ENCODE measurements around the gene SLC41A3. TPM values are rescaled to one million over a fixed set of nuclear protein-coding genes. Genes with fewer than 3 reads are reported as not detected.
"Not testable (repeated sequence)": the region's sequence is repeated elsewhere in the genome, so short reads cannot be mapped to it uniquely, and the experiment has no call there.

The SLC41A3 gene
- total RNA-seq, 4 donors from 2014 or later, result 34.5 to 62.3 (median 37.9) TPM

DNA sequence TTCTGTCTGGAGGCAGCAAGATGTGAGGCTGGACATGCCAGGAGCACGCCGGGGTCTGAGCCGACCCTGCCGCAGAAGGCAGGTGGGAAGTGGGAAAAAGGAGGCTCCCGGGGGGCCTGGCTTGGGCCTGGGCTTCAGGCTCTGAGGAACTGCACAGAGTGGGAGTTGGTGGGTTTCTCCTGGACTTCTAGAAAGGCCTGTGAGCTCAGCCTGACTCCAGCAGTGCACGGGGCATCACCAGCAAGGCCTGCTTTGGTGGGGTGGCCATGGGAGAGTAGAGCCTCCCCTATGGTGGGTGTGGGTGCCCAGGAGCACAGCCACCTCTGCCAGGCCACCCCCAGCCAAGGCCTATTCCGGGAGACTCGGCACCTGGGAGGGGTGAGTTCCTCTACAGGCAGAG, 18.1 kb upstream of the SLC41A3 start:
- DNase-seq (ENCODE audit: low spot score) (no peak), ATAC-seq (ENCODE audit: low FRiP score) (no peak)
- TF ChIP-seq, protein P1, sequence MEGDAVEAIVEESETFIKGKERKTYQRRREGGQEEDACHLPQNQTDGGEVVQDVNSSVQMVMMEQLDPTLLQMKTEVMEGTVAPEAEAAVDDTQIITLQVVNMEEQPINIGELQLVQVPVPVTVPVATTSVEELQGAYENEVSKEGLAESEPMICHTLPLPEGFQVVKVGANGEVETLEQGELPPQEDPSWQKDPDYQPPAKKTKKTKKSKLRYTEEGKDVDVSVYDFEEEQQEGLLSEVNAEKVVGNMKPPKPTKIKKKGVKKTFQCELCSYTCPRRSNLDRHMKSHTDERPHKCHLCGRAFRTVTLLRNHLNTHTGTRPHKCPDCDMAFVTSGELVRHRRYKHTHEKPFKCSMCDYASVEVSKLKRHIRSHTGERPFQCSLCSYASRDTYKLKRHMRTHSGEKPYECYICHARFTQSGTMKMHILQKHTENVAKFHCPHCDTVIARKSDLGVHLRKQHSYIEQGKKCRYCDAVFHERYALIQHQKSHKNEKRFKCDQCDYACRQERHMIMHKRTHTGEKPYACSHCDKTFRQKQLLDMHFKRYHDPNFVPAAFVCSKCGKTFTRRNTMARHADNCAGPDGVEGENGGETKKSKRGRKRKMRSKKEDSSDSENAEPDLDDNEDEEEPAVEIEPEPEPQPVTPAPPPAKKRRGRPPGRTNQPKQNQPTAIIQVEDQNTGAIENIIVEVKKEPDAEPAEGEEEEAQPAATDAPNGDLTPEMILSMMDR (IDR thresholded peaks at IDR 0.05), result no peak

DNA sequence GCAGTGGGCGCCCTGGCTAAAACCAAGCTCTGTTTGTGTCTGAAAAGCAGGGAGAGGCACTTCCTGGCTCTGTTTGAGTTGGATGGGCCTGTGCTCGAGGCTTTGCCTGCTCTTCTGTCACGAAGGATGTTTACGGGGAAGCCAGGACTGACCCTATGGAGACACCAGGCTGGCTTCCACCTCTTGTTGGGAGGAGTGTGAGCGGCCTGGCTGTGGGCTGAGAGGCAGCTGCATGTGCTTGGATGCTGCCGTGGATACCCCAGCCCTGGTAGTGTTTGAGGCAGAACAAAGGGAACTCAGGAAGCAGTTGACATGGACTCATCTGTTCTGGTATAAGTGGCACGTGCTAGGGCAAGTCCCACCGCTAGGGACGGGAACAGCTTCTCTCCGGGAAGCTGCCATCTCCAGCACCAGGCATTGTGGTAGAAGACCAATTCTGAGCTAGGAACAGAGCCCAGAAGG, 17.6 kb upstream of the SLC41A3 start:
- DNase-seq (ENCODE audit: low spot score), result no peak
- TF ChIP-seq, protein P1 (IDR thresholded peaks at IDR 0.05), result no peak

DNA sequence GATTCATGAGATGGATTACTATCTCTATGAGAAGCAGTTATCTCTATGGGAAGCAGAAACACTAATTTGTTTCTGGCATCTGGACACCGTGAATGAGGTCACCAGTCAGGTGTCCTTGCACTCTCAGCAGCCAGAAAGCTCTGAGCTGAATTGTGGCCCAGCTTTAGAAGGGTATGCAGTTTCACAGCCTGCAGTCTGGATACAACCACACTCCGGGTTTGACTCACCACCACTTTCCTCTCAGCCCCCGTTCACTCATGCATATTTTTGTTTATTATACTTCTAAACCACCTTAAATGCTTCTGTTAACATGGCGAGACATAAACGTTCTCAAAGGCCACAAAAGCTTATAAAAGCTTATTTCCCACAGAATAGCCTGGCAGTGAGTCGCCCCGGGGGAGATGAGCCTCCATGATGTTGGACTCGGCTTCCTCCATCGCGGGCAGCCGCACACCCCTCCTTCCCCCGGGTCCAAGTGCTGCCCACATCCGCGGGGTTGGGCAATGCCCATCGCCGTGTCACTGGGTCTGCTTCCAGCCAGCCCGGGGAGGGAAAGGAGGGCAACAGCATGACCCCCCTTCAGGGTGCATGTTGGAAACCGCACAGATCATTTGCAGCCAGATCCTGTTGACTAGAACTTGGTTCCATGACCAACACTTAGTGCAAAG, 16.8 kb upstream of the SLC41A3 start:
- no peak for ATAC-seq (ENCODE audit: low FRiP score)
- no peak for DNase-seq (ENCODE audit: low spot score)
- TF ChIP-seq, protein P1 (IDR thresholded peaks at IDR 0.05), result no peak

More for the DNA sequence above, 17.6 kb upstream of the SLC41A3 start:
- no peak for ATAC-seq (ENCODE audit: low FRiP score)

DNA sequence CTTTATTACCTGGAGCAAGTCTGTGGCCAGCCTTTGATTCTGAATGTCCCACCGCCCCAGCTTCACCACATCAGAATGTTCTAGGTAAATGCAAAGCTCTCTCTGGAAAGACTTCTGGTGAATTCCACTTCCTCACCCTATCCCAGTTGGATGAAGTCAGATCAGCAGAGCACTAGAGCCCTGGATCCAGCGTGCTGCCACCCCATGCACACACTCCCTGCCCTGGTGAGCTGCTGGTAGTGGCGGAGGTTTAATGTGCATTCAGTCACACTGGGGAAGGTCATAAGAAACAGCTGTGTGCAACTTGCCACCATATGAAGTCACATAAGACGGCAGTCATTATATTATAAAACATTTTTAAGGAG, 16.3 kb upstream of the SLC41A3 start:
- ATAC-seq (ENCODE audit: low FRiP score), result no peak
- TF ChIP-seq, protein P1 (IDR thresholded peaks at IDR 0.05), result no peak
- DNase-seq (ENCODE audit: low spot score), result no peak

DNA sequence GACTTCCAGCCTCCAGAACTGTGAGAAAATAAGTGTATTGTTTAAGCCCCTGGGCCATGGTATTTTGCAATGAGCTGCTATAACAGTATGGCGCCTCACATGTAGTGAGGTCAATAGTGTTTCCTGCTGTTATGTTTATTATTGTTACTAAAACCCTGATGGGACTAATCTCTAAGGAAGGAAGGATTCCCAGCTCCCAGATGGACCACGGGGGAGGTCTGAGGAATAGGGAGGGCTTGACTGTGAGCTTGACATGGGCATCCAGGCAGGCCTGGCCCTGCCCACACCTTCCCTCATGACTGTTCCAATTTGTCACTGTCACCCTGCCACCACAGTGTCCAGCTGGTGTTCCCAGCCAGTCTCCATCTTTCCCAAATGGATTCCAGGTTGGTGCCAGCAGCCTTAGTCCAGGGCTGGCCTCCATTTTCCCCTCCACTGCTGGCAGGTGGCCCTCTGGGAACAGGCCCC, 14.5 kb upstream of the SLC41A3 start:
- TF ChIP-seq, protein P1 (IDR thresholded peaks at IDR 0.05), result no peak
- ATAC-seq (ENCODE audit: low FRiP score) (no peak), DNase-seq (ENCODE audit: low spot score) (no peak)

DNA sequence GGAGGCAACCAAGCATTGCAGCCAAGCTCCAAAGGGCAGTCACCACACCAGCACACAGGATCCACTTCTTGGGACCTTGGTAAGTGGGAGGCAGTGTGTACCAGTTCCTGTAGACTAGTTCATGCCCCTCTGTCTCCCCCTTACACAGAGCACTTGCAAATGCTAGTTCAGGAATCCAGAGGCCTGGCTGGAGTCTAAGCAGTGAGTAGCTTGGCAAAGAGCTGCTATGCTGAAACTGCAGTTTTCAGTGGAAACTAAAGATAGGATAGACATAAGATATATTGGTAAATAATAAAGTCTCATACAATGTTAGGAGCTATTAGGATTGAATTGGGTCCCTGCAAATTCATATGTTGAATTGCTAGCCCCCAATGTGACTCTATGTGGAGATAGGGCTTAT, 13.9 kb upstream of the SLC41A3 start:
- DNase-seq (ENCODE audit: low spot score) (no peak), ATAC-seq (ENCODE audit: low FRiP score) (no peak)
- TF ChIP-seq, protein P1 (IDR thresholded peaks at IDR 0.05), result no peak

DNA sequence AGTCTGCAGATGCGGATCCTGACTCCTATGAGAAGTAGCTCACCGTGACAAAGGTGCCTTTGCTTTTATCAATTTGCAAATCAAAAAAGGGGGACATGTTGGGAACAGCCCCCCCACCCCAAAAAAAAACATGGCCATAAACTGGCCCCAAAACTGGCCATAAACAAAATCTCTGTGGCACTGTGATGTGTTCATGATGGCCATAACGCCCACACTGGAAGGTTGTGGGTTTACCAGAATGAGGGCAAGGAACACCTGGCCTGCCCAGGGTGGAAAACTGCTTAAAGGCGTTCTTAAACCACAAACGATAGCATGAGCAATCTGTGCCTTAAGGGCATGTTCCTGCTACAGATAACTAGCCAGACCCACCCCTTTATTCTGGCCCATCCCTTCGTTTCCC, 12.3 kb upstream of the SLC41A3 start:
- not testable (repeated sequence) for ATAC-seq (ENCODE audit: low FRiP score); DNase-seq (ENCODE audit: low spot score)

DNA sequence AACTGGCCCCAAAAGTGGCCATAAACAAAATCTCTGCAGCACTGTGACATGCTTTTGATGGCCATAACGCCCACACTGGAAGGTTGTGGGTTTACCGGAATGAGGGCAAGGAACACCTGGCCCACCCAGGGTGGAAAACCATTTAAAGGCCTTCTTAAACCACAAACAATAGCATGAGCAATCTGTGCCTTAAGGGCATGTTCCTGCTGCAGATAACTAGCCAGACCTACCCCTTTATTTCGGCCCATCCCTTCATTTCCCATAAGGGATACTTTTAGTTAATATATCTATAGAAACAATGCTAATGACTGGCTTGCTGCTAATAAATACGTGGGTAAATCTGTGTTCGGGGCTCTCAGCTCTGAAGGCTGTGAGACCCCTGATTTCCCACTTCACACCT, 8.2 kb upstream of the SLC41A3 start:
- not testable (repeated sequence) for DNase-seq (ENCODE audit: low spot score); ATAC-seq (ENCODE audit: low FRiP score)
